ENCODE data around the gene ZCCHC7.
"Not testable (repeated sequence)": the region's sequence is repeated elsewhere in the genome, so short reads cannot be mapped to it uniquely, and the experiment has no call there.

ZCCHC7 gene

DNA sequence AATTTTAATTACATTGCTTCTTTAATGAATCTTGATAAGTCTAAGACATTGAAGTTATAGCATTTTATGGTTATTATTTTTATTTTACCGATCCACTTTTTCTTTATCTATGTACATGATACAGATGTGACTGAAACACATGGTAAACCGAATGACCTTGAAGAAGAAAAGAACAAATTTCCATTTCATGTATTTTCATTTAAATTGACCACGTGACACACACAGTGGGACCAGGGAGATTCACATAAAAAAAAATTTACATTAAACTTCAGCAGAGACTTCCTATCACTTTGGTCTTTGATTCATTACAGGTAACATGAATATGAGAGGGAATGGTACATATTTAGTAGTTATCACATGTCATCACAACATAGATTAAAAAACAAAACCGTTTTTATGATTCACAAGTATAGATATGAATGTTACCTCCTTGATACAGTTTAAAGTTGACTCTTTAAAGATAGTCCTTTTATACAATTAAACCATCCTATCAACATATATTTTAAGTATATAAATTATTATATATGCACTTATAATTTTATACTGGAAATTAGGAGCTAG, 133.1 kb downstream of the ZCCHC7 start:
- no peak for DNase-seq (ENCODE audit: low spot score)

DNA sequence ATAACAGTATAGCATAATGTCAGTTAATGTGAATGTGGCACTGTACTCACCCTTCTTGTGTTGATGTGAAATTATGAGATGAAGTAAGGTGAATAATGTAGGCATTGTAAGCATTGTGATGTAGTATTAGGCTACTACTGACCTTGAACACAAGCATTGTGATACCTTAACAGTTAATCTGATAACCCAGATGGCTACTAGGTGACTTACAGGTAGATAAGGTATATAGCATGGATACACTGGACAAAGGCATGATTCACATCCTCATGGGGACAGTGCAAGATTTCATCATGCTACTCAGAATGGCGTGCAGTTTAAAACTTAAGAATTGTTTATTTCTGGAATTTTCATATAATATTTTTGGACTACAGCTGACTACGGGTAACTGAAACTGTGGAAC, 134.8 kb downstream of the ZCCHC7 start:
- no peak for DNase-seq (ENCODE audit: low spot score)

DNA sequence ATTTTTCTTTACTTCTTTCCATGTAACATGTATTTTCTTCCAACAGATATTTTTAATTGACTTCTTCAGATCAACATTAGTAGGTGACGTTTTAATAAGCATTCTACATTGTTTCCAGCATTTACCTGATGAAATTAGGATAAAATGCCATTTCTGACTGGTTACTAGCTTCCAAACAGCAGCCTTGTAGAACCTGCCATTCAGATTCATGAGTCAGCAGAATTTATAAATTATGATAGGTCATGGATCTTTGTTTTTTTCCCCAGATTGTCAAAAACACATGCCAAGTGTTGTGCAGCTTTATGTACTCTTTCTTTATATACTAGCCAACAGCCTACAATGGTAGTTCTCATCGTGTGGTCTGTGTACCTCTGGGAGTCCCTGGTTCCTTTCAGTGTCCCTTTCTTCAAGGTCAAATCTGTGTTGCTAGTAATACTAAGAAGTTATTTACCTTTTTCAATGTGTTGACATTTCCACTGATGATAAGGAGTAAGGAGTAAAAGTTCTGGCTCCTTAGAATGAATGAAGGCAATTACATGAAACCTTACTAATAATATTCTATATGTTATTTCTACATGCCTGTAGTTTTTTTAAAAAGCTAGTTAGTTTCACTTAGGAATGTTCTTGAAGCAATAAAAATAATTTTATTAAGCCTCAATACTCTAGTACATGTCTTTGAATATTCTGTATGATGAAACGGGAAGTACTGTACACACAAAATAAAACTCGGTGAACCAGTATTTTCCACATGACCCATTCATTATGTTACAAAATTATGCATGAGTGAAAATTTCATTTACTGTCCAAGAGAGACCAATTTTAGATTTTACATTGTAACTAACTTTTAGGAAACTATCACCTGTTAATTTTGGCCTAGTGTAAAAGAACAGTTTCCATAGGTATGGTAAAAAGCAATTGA, 135.8 kb downstream of the ZCCHC7 start:
- DNase-seq (ENCODE audit: low spot score) = no peak

DNA sequence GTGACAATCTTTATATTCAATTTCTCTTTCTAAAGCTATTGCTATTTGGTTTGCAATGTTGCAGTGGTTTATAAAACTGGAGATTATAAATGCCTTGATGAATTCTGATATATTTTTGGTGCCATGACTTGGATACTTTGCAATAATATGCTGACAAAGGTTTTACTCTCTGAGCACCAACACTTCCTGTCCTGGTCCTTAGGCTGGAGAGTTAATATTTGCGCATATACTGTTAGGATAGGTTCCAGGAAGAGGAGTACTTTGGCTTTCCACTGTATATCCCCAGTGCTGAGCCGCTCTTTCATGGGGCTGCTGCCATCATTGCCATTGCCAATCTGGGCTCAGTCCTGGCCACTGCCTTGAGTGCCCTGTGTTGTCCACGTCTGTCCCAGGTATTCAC, 139.6 kb downstream of the ZCCHC7 start:
- DNase-seq (ENCODE audit: low spot score) = no peak

DNA sequence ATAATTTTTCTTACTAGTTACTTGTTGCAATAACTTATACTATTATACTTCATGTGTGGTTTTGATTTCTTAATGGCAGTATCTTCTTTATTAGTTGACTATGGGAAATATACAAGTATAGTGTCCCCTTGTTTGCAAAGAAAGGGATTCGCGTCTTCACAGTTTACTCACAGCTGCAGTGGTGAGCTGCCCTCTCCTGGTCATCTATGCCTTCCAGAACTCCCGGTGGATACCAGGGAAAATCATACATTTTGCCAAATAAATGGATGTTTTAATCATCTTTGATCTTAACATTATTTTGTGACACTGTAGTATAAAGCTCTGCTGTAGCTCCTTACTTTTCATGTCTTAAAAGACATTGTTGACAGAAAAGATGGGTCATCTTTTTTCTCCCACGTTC, 142.0 kb downstream of the ZCCHC7 start:
- DNase-seq (ENCODE audit: low spot score) = no peak

DNA sequence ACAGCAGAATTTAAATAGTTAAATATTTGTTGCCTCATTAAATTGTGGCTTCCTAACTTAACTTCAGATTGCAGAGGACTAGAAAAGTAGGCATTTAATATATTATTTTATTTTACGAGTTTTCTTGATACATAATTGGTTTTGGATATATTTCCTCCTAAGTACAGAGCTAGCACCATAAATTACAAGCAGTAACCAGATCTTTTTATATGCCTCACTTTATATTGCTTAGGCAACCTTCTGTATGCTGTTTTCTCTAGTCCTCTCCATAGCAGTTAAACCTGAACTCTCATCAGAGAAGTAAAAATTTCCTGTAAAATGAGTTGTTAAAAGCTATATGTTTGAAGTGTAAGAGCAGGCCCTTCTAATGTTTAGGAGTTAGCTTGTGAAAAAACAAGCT, 144.2 kb downstream of the ZCCHC7 start:
- DNase-seq (ENCODE audit: low spot score) = no peak

DNA sequence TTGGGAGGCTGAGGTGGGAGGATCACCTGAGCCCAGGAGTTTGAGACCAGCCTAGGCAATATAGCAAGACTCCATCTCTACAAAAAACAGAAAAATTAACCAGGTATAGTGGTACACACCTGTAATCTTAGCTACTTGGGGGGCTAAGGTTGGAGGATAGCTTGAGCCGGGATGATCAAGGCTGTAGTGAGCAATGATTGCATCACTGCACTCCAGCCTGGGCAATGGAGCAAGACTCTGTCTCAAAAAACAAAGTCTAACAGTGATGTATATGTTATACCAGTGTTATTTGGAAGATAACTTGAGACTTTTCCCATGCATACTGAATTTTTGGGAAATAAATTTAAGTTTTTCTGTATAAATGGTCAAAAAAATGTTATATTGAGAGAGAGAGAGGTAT, 146.3 kb downstream of the ZCCHC7 start:
- DNase-seq (ENCODE audit: low spot score) = no peak

DNA sequence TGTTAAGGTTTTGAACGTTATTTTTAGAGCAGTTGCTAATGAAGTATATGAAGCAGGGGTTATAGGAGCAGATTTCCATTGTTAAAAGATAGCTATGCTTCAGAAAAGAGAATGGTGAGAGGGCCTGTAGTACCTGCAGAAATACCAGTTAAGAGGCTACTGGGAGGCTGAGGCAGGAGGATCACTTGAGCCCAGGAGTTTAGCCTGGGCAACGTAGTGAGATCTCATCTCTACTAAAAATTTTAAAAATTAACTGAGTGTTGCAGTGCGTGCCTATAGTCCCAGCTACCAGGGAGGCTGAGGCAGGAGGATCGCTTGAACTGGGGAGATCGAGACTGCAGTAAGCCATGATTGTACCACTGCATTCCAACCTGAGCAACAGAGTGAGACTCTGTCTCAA, 148.8 kb downstream of the ZCCHC7 start:
- no peak for DNase-seq (ENCODE audit: low spot score)

DNA sequence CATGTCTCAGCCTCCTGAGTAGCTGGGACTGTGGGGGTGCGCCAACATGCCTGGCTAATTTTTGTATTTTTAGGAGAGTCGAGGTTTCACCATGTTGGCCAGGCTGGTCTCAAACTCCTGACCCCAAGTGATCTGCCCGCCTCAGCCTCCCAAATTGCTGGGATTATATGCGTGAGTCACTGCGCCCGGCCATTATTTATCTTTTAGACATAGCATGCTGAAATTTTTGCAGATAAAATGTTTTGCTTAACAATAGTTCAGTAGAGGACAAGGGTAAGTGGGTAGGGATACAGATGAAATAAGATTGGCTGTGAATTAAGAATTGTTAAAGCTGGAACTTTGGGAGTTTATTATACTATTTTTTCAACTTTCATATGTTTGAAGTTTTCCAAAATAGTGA, 151.3 kb downstream of the ZCCHC7 start:
- DNase-seq (ENCODE audit: low spot score) = no peak

DNA sequence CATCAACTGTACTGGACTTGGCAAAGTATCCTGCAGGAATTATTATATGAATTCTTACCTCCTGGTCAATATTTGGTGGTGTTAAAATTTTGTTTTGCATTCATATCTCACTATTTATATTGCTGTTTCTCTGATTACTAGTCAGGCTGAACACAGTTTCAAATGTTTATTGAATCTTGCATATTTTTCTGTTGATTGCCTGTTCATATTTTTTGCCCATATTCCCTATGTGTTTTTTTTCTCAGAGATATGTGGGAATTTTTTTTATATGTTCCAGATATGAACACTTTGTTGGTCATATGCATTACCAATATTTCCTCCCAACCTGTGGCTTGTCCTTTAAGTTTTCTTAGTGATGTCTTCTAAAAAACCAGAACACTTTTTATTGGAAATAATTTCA, 153.2 kb downstream of the ZCCHC7 start:
- DNase-seq (ENCODE audit: low spot score) = no peak

DNA sequence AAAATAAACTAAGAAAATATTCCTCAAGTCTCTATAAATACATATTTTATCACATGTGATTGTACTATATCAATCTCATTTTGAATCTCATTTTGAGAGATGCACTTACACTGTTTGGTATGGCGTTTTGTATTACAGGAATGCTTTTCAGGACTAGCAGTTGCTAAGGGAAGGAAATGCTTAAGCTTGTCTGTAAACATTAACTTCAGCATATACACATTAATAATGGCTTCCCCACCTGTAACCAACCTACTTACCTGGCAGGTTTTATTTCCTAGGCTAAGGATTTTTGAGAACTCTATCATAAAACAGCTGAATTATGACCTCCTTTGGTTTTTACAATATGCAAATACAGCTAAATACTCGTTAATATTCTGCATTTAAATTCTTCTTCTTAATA, 161.2 kb downstream of the ZCCHC7 start:
- no peak for DNase-seq (ENCODE audit: low spot score)

DNA sequence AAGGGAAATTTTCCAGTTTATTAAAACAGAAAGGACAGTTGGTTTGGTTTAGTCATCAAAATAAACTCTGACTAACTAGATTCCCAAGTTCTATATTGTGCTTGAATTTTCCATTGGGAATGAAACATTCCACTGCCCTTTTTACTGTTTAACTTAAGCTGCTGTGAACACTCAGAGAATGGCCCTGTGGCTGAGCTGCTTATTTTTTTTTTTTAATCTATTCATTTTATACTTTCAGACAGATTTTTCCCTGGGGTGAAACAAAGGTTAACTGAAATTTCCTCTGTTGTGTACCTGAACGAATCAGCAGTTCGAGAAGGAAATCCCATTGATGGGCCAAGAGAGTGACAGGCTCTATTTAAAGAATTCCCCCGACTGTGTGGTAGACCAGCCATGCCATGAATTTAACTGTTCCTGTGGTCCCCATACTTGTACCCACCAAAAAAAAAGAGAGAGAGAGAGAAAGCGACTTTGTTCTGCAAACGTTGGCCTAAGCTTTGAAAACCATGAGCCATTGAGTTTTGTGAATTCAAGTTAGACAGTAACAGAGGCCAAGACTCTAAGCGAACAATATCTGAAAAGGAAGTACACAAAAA, 163.5 kb downstream of the ZCCHC7 start:
- no peak for DNase-seq (ENCODE audit: low spot score)

DNA sequence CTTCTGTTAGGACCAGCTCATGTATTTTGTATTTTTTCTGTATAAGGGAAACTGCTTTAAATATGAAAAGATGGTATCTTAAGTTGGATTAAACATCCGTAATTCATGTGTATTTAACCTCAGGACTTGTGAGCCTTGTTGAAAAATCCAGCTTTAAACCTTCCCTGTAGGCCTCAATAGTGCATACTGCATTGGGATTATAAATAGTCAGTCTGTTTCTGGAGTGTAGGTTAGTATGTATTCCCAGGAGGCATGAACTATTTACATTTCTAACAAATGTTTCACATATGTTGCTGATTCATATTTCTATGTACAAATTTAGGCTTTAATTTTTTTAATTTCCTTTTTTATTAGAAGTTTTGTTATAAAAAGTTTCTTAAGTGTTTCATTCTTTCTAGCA, 164.3 kb downstream of the ZCCHC7 start:
- DNase-seq (ENCODE audit: low spot score) = no peak

DNA sequence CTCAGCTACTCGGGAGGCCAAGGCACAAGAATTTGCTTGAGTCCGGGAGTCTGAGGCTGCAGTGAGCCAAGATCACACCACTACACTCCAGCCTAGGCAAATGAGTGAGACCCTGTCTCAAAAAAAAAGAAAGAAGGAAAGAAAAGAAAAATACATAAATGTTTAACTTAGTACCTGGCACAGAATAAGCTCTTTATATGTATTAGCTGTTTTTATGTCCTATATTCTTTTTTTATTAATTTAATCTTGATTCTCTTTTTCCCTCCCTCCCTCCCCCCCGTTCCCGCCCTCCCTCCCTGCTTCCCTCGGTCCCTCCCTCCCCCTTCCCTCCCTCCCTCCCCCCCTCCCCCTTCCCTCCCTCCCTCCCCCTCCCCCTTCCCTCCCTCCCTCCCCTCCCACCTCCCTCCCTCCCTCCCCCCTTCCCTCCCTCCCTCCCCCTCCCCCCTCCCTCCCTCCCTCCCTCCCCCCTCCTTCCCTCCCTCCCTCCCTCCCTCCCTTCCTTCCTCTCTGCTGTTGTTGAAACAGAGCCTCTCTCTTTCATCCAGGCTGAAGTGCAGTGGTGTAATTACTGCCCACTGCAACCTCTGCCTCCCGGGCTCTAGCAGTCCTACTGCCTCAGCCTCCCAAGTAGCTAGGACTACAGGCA, 166.3 kb downstream of the ZCCHC7 start:
- no peak for DNase-seq (ENCODE audit: low spot score)

DNA sequence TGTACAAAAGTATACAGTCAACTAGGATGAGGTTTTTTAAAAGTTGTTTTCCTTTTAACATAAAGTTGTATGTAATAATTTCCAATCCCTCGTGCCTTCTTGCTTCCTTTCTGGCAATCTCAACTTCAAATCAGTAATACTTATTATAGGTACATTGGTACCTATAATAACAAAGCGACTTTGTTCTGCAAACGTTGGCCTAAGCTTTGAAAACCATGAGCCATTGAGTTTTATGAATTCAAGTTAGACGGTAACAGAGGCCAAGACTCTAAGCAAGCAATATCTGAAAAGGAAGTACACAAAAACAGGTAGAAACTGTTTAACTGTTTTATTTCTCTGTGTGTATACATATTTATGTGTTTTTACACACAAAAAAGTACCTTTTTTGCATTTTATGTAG, 166.9 kb downstream of the ZCCHC7 start:
- DNase-seq (ENCODE audit: low spot score) = no peak

DNA sequence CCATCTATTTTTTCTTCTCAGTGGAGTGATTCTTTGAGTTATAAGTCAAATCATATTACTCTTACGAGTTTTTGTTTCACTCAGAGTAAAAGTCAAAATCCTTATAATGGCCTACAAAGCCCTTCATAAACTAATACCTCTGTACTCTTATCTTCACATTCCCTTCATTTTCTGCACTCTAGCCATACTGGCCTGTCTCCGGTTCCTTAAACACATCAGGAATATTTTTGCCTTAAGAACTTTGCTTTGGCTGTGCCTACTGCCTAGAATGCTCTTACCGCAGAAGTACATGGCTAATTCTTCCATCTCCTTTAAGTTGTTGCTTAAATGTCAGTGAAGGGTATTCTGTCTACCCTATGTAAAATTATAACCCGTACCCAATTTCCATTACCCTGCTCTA, 169.3 kb downstream of the ZCCHC7 start:
- DNase-seq (ENCODE audit: low spot score) = no peak

DNA sequence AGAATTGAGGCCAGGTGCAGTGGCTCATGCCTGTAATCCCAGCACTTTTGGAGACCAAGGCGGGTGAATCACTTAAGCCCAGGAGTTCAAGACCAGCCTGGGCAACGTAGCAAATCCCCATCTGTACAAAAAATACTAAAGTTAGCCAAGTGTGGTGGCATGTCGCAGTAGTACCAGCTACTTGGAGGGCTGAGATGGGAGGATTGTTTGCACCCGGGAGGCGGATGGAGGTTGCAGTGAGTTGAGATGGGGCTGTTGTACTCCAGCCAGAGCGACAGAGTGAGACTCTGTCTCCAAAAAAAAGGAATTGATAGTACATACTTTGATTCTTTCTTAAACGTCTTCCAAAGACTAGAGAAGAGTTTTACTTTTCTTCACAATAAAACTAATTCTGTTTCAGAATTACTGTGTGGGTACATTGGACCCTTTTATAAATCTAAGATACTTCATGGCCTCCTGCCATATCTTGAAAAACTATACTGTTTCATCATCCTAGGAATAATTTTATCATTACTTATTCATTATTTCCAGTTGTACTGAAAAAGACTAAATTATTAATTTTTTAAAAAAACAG, 170.1 kb downstream of the ZCCHC7 start:
- DNase-seq (ENCODE audit: low spot score) = no peak

DNA sequence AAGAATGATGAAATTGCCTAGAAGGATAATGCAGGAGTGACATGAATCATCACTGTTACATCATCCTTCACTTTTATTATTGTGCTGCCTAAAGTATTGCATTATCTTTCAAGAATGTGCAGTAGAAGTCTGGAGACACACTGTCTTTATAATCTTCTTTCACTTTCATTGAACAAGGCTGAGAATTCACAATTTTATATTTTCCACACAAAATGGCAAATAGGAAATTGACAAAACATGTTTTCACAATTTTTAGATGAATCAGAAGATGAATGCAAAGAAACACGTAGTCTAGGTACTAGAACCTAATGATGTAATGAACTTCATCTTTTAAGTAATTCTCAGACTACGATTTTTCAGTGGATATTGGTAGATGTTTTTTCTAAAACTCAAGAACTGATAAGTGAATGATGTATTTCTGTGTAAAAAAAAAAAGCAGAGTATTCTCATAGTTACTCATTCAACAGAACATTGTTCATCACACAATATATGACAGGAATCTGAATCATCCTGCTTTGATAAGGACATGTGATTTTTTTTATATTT, 170.6 kb downstream of the ZCCHC7 start:
- no peak for DNase-seq (ENCODE audit: low spot score)

DNA sequence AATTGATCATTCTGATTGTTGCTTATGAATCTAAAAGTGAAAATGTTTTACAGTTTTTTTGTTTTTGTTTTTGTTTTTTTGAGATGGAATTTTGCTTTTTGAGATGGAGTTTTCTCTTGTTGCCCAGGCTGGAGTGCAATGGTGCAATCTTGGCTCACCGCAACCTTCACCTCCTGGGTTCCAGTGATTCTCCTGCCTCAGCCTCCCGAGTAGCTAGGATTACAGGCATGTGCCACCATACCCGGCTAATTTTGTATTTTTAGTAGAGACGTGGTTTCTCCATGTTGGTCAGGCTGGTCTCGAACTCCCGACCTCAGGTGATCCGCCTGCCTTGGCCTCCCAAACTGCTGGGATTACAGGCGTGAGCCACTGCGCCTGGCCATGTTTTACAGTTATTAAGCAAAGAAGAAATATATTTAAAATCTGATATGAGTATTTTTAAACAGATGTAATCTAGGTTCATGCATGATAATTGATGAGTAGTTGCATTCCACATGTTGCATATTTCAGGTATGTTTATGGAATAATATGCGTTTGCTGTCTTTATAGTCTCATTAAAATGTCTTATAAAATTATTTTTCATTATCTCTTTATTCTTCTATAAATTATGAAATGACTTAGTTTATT, 171.4 kb downstream of the ZCCHC7 start:
- not testable (repeated sequence) for DNase-seq (ENCODE audit: low spot score)

DNA sequence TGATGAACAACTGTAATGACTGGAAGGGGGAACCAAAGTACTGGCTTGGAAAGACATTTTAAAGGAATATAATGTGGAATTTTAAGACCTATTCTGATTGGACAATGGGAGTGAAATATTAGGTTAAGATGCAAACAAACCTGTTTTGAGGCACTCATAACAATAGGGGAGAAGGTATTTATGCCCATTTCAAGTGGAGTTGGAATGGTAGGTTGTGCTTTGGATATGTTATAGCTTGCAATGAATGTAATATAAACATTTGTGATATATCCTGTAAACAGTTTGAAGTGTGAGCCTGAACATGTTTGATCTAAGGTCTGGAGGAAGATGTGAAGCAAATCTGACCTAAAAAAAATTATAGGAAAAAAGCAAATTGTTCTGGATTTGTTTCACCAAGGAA, 172.5 kb downstream of the ZCCHC7 start:
- no peak for DNase-seq (ENCODE audit: low spot score)

DNA sequence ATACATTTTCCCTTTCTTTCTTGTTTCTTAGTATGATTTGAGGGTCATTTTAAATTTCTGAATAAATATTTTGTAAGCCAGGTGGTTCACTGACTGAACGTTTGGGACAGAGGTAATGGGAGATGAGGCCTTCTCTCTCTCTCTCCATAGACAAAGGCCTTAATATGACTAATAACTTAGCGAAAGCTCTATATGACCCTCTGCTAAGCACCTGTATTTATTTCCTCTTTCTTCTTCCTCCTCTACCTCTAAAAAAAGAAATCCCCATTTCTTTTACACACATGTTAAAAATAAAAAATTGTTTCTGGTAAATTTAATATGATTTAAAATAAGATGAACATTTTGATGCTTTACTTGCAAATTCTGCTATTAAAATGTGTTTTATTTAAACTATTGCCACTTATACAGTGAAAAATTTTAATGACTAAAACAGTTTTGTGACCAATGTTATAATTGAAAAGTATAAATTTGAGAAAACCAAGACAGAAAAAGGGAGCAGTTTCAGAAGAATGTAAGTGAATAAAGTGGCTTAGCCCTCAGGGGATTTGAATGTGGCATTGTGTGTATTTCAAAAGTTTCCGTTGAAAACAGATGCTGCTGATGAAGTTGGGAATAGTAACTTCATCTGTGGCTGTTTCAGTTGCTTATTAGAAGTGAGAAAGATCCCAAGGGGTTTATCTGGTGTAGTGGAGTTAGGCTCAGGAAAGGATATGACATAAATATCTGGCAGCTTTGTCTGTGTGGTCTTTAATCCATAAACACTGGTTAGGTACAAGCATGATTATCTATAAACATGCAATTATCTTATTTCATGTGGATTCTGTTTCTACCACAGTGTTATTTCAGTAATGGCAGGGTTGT, 173.5 kb downstream of the ZCCHC7 start:
- DNase-seq (ENCODE audit: low spot score) = no peak
